Activated CD8-positive, alpha-beta memory T cell treated with anti-CD3 and anti-CD28 coated beads, Interleukin-2, amount 10 ng/mL, durations not matched to agents 7 days and 5 days (primary cell): ENCODE measurements around the gene SMYD5. TPM values are rescaled to one million over a fixed set of nuclear protein-coding genes. Genes with fewer than 3 reads are reported as not detected.
"Not testable (repeated sequence)": the region's sequence is repeated elsewhere in the genome, so short reads cannot be mapped to it uniquely, and the experiment has no call there.

Experiments used
- ATAC-seq: fragments of 150-1000 bp; cut with Tn5 transposase; one replicate; pipeline ENCODE4 v1.10.0; 2021; ENCODE audit warnings: moderate library complexity
- CTCF ChIA-PET: fragments of 350-600 bp; sonication (Branson Sonifier 250); formaldehyde crosslinking; loops from one replicate; lab custom pipeline; 2021; ENCODE audit warnings: antibody characterized with exemption; lab: Charles Lee
- DNase-seq: peaks from one replicate; pipeline ENCODE4 v3.0.0-alpha.2; 2020
- H3K27ac Mint-ChIP-seq: one replicate; pipeline ENCODE4 v1.8.0; 2021; ENCODE audit warnings: mild to moderate bottlenecking, mixed read lengths
- H3K27me3 Mint-ChIP-seq: one replicate; pipeline ENCODE4 v1.8.0; 2021; ENCODE audit warnings: mixed read lengths
- H3K36me3 Mint-ChIP-seq: one replicate; pipeline ENCODE4 v1.8.0; 2021; ENCODE audit warnings: mild to moderate bottlenecking, mixed read lengths
- H3K4me1 Mint-ChIP-seq: one replicate; pipeline ENCODE4 v1.8.0; 2021; ENCODE audit warnings: mixed read lengths
- H3K4me3 Mint-ChIP-seq: one replicate; pipeline ENCODE4 v1.8.0; 2021; ENCODE audit warnings: mild to moderate bottlenecking, moderate library complexity, mixed read lengths
- H3K9me3 Mint-ChIP-seq: one replicate; pipeline ENCODE4 v1.8.0; 2022; ENCODE audit warnings: low read depth, mixed read lengths
- total RNA-seq, 2 experiments: library from RNA; stranded (reverse); gene quantifications; one replicate each; pipeline ENCODE4 v1.2.3, GENCODE V29; 2021

The SMYD5 gene
- total RNA-seq, result 10 to 100 TPM; 17.0 to 26.8 TPM

GRCh38 chr2:73214120-73215035, at the start of gene SMYD5:
Gene SMYD5 (plus strand): TSS chr2:73214245. CDS start chr2:73214267, 22 bp downstream.
- Mint-ChIP-seq H3K9me3 (no peaks in the 10 kb centered on the region), H3K36me3 (no peaks in the 10 kb centered on the region), H3K4me1 (peaks cover 30% of the 10 kb centered on the region), H3K27me3 (no peaks in the 10 kb centered on the region), H3K27ac (peak within 1 kb of the TSS; percentile 87), H3K4me3 (peak within 1 kb of the TSS; percentile 89)
- ATAC-seq, result peak; percentile 95
- DNase-seq, result peak; percentile 94
- CTCF ChIA-PET, result interaction anchor here (0.7 to 4.9 kb wide), 8 partner anchors 13 to 260 kb away, joined by 3 to 80 read pairs (median 8); partner anchors contain the start of genes CCT7, NOTO and PRADC1

GRCh38 chr2:73165978-73166377, 48.1 kb upstream of the SMYD5 start:
- ATAC-seq, H3K4me1 Mint-ChIP-seq, DNase-seq, H3K4me3 Mint-ChIP-seq, H3K9me3 Mint-ChIP-seq, CTCF ChIA-PET, H3K36me3 Mint-ChIP-seq, H3K27me3 Mint-ChIP-seq, H3K27ac Mint-ChIP-seq: not testable (repeated sequence)

- H3K9me3 Mint-ChIP-seq, ATAC-seq, CTCF ChIA-PET, H3K4me3 Mint-ChIP-seq, H3K36me3 Mint-ChIP-seq, H3K4me1 Mint-ChIP-seq, H3K27ac Mint-ChIP-seq, DNase-seq, H3K27me3 Mint-ChIP-seq: not testable (repeated sequence)
These were observed 47.2 kb upstream of the SMYD5 start for GRCh38 chr2:73166813-73167212.

GRCh38 chr2:73168348-73168747, 45.7 kb upstream of the SMYD5 start:
- DNase-seq, H3K4me1 Mint-ChIP-seq, H3K27me3 Mint-ChIP-seq, H3K4me3 Mint-ChIP-seq, H3K9me3 Mint-ChIP-seq, H3K36me3 Mint-ChIP-seq, H3K27ac Mint-ChIP-seq, ATAC-seq: not testable (repeated sequence)
- CTCF ChIA-PET, result interaction anchor here (1.0 kb wide), 1 partner anchor 9 kb away, joined by 4 read pairs; no protein-coding TSS in a partner anchor

- H3K27ac Mint-ChIP-seq, ATAC-seq, H3K4me3 Mint-ChIP-seq, CTCF ChIA-PET, DNase-seq, H3K9me3 Mint-ChIP-seq, H3K36me3 Mint-ChIP-seq, H3K4me1 Mint-ChIP-seq: not testable (repeated sequence)
- H3K27me3 Mint-ChIP-seq, result peaks cover 24% of the 10 kb centered on the region
These were observed 43.7 kb upstream of the SMYD5 start for GRCh38 chr2:73170341-73170740.

GRCh38 chr2:73172963-73173362, 41.1 kb upstream of the SMYD5 start:
- peaks cover 17% of the 10 kb centered on the region for H3K4me1 Mint-ChIP-seq
- DNase-seq, result no peak
- H3K27me3 Mint-ChIP-seq, result peaks cover 46% of the 10 kb centered on the region
- no peaks in the 10 kb centered on the region for H3K9me3 Mint-ChIP-seq
- no peak overlapping the region for H3K27ac Mint-ChIP-seq
- CTCF ChIA-PET, result no interaction called here
- H3K4me3 Mint-ChIP-seq, result no peak overlapping the region
- ATAC-seq, result no peak
- H3K36me3 Mint-ChIP-seq, result no peaks in the 10 kb centered on the region

GRCh38 chr2:73173781-73174180, 40.3 kb upstream of the SMYD5 start:
- H3K4me1 Mint-ChIP-seq, result peaks cover 17% of the 10 kb centered on the region
- H3K4me3 Mint-ChIP-seq, result no peak overlapping the region
- H3K9me3 Mint-ChIP-seq, result no peaks in the 10 kb centered on the region
- peaks cover 53% of the 10 kb centered on the region for H3K27me3 Mint-ChIP-seq
- no peak for ATAC-seq
- no peaks in the 10 kb centered on the region for H3K36me3 Mint-ChIP-seq
- no peak overlapping the region for H3K27ac Mint-ChIP-seq
- CTCF ChIA-PET, result interaction anchor here (0.8 to 1.7 kb wide), 2 partner anchors 60 to 89 kb away, joined by 3 to 4 read pairs; partner anchors contain the start of gene CCT7
- DNase-seq, result no peak

- no peak for ATAC-seq
- H3K27me3 Mint-ChIP-seq, result peaks cover 53% of the 10 kb centered on the region
- no peak for DNase-seq
- CTCF ChIA-PET, result interaction anchor here (0.8 to 6.6 kb wide), 6 partner anchors 11 to 287 kb away, joined by 3 to 80 read pairs (median 4); partner anchors contain the start of genes CCT7, SMYD5 and SPR
- H3K27ac Mint-ChIP-seq, result no peak overlapping the region
- peaks cover 17% of the 10 kb centered on the region for H3K4me1 Mint-ChIP-seq
- H3K36me3 Mint-ChIP-seq, result no peaks in the 10 kb centered on the region
- H3K9me3 Mint-ChIP-seq, result no peaks in the 10 kb centered on the region
- no peak overlapping the region for H3K4me3 Mint-ChIP-seq
These were observed 39.8 kb upstream of the SMYD5 start for GRCh38 chr2:73174244-73174643.

- ATAC-seq (no peak), DNase-seq (no peak)
- Mint-ChIP-seq H3K36me3 (no peaks in the 10 kb centered on the region), H3K27ac (no peak overlapping the region), H3K27me3 (peaks cover 61% of the 10 kb centered on the region), H3K4me1 (peaks cover 17% of the 10 kb centered on the region), H3K9me3 (no peaks in the 10 kb centered on the region), H3K4me3 (no peak overlapping the region)
- CTCF ChIA-PET, result interaction anchor here (0.6 to 6.6 kb wide), 9 partner anchors 12 to 287 kb away, joined by 3 to 80 read pairs (median 4); partner anchors contain the start of genes RAB11FIP5, SMYD5 and SPR
These were observed 38.9 kb upstream of the SMYD5 start for GRCh38 chr2:73174941-73175662.

GRCh38 chr2:73175663-73176204, 38.3 kb upstream of the SMYD5 start:
- DNase-seq (peak; percentile 72), ATAC-seq (peak; percentile 51)
- CTCF ChIA-PET, result interaction anchor here (0.6 to 6.6 kb wide), 19 partner anchors 11 to 403 kb away, joined by 3 to 80 read pairs (median 11); partner anchors contain the start of genes RAB11FIP5, SMYD5 and SPR
- H3K27ac Mint-ChIP-seq, result no peak overlapping the region
- H3K9me3 Mint-ChIP-seq, result no peaks in the 10 kb centered on the region
- no peak overlapping the region for H3K4me3 Mint-ChIP-seq
- H3K4me1 Mint-ChIP-seq, result peaks cover 17% of the 10 kb centered on the region
- H3K27me3 Mint-ChIP-seq, result peaks cover 66% of the 10 kb centered on the region
- no peaks in the 10 kb centered on the region for H3K36me3 Mint-ChIP-seq

GRCh38 chr2:73176205-73176880, 37.7 kb upstream of the SMYD5 start:
- Mint-ChIP-seq H3K36me3 (no peaks in the 10 kb centered on the region), H3K4me1 (peaks cover 17% of the 10 kb centered on the region), H3K27me3 (peaks cover 69% of the 10 kb centered on the region), H3K27ac (no peak overlapping the region), H3K9me3 (no peaks in the 10 kb centered on the region), H3K4me3 (peak overlapping the region; percentile 76)
- CTCF ChIA-PET, result interaction anchor here (0.8 to 6.6 kb wide), 50 partner anchors 8 to 1375 kb away, joined by 3 to 80 read pairs (median 7); partner anchors contain the start of genes PRADC1, RAB11FIP5, SMYD5 and SPR
- DNase-seq, result no peak
- ATAC-seq, result peak; percentile 9

- ATAC-seq, result peak; percentile 92
These were observed 37.0 kb upstream of the SMYD5 start for GRCh38 chr2:73176881-73177644.

More at GRCh38 chr2:73176881-73177644, 37.0 kb upstream of the SMYD5 start:
- peak; percentile 90 for DNase-seq
- CTCF ChIA-PET, result interaction anchor here (0.6 to 6.6 kb wide), 74 partner anchors 8 to 1376 kb away, joined by 3 to 80 read pairs (median 5); partner anchors contain the start of genes EGR4, PRADC1, RAB11FIP5 and SMYD5
- peak overlapping the region; percentile 76 for H3K4me3 Mint-ChIP-seq
- peaks cover 67% of the 10 kb centered on the region for H3K27me3 Mint-ChIP-seq
- no peaks in the 10 kb centered on the region for H3K36me3 Mint-ChIP-seq
- H3K9me3 Mint-ChIP-seq, result no peaks in the 10 kb centered on the region
- peaks cover 17% of the 10 kb centered on the region for H3K4me1 Mint-ChIP-seq
- no peak overlapping the region for H3K27ac Mint-ChIP-seq
